Suprapubic skin (tissue), 3 donors: ENCODE results near the gene SYNGR1.

Experiments
- EP300 ChIP-seq: sonication (generic); formaldehyde crosslinking; IDR thresholded peaks from one replicate; pipeline ENCODE4 v1.6.1; 2017; ENCODE audit warnings: antibody characterized with exemption
- POLR2A ChIP-seq, 2 donors: fragments of 450-650 bp; IDR thresholded peaks; one replicate each; pipeline ENCODE4 v1.6.1; 2017; ENCODE audit warnings: antibody characterized with exemption in 2 of 2, mild to moderate bottlenecking in 2 of 2, moderate library complexity in 2 of 2
- TF ChIP-seq, protein P1 (sequence below), 2 donors: fragments of 200-600 bp in 1 of 2; fragments of 450-650 bp in 1 of 2; sonication (generic) in 1 of 2; IDR thresholded peaks; one replicate each; pipeline ENCODE4 v1.5.1; 2016 to 2019; ENCODE audit warnings: antibody characterized with exemption in 2 of 2, mild to moderate bottlenecking in 1 of 2, moderate library complexity in 1 of 2

DNA sequence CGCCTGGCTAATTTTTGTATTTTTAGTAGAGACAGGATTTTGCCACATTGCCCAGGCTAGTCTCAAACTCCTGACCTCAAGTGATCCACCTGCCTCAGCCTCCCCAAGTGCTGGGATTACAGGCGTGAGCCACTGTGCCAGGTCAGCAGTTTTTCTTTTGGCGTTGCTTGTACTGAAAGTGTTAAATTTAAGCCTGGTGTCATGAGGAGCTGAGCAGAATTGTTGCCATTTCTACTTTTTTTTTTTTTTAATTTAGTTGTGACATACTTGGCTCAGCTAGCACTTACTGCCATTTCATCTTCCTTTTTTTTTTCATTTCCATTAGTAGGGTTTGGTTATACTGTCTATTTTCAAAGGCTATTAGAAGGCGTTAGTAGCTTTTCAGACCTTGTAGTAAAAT, 60.5 kb downstream of the SYNGR1 start:
- TF ChIP-seq, protein P1, sequence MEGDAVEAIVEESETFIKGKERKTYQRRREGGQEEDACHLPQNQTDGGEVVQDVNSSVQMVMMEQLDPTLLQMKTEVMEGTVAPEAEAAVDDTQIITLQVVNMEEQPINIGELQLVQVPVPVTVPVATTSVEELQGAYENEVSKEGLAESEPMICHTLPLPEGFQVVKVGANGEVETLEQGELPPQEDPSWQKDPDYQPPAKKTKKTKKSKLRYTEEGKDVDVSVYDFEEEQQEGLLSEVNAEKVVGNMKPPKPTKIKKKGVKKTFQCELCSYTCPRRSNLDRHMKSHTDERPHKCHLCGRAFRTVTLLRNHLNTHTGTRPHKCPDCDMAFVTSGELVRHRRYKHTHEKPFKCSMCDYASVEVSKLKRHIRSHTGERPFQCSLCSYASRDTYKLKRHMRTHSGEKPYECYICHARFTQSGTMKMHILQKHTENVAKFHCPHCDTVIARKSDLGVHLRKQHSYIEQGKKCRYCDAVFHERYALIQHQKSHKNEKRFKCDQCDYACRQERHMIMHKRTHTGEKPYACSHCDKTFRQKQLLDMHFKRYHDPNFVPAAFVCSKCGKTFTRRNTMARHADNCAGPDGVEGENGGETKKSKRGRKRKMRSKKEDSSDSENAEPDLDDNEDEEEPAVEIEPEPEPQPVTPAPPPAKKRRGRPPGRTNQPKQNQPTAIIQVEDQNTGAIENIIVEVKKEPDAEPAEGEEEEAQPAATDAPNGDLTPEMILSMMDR (IDR thresholded peaks at IDR 0.05), result no peak
- no peak for TF ChIP-seq EP300
- no peak for TF ChIP-seq POLR2A (IDR thresholded peaks at IDR 0.05)
